Smooth muscle cell (in vitro differentiated cells): ENCODE measurements around the gene CD86. TPM values are rescaled to one million over a fixed set of nuclear protein-coding genes. Genes with fewer than 3 reads are reported as not detected.

ENCODE experiments used
- DNase-seq: peaks from one replicate; lab custom pipeline; 2025; ENCODE audit not compliant: unreplicated experiment; lab: John Stamatoyannopoulos, UW
- H2AFZ ChIP-seq: fragments of 200-600 bp; sonication (generic); 2 replicates; pipeline ENCODE4 v1.6.0; 2016; ENCODE audit warnings: antibody characterized with exemption, low read depth, mild to moderate bottlenecking
- H3F3A ChIP-seq: fragments of 200-600 bp; sonication (generic); 2 replicates; pipeline ENCODE4 v1.6.0; 2017; ENCODE audit warnings: antibody characterized with exemption, low read depth
- H3K27ac ChIP-seq: fragments of 200-600 bp; sonication (generic); 2 replicates; pipeline ENCODE4 v1.5.1; 2016; ENCODE audit warnings: low read depth, mild to moderate bottlenecking
- H3K27me3 ChIP-seq: fragments of 200-600 bp; sonication (generic); 2 replicates; pipeline ENCODE4 v1.6.1; 2016; ENCODE audit warnings: low read depth, mild to moderate bottlenecking
- H3K36me3 ChIP-seq: fragments of 200-600 bp; sonication (generic); 2 replicates; pipeline ENCODE4 v1.5.1; 2016; ENCODE audit warnings: low read depth
- H3K4me1 ChIP-seq: fragments of 200-600 bp; sonication (generic); 2 replicates; pipeline ENCODE4 v1.5.1; 2016; ENCODE audit warnings: low read depth
- H3K4me2 ChIP-seq: fragments of 200-600 bp; sonication (generic); 2 replicates; pipeline ENCODE4 v1.6.0; 2016; ENCODE audit warnings: mild to moderate bottlenecking
- H3K4me3 ChIP-seq: fragments of 200-600 bp; sonication (generic); 2 replicates; pipeline ENCODE4 v1.5.1; 2016; ENCODE audit warnings: mild to moderate bottlenecking
- H3K79me2 ChIP-seq: fragments of 200-600 bp; sonication (generic); 2 replicates; pipeline ENCODE4 v1.6.0; 2016; ENCODE audit warnings: low read depth, mild to moderate bottlenecking
- H3K9ac ChIP-seq: fragments of 200-600 bp; sonication (generic); 2 replicates; pipeline ENCODE4 v1.6.0; 2016; ENCODE audit warnings: low read depth
- H3K9me3 ChIP-seq: fragments of 200-600 bp; sonication (generic); replicated peaks from 2 replicates; pipeline ENCODE4 v1.5.1; 2016; ENCODE audit warnings: low read depth
- H4K20me1 ChIP-seq: fragments of 200-600 bp; sonication (generic); 2 replicates; pipeline ENCODE4 v1.6.0; 2016; ENCODE audit warnings: low read depth
- CTCF ChIP-seq: fragments of 200-600 bp; sonication (generic); IDR thresholded peaks from 2 replicates; pipeline ENCODE4 v1.5.1; 2017; ENCODE audit warnings: borderline replicate concordance, mild to moderate bottlenecking, antibody characterized with exemption; ENCODE audit not compliant: insufficient read depth, poor library complexity, severe bottlenecking
- WGBS: methylation state at CpG from one replicate; pipeline ENCODE4 v1.1.7; 2016; ENCODE audit warnings: low lambda C conversion rate; 5-methylcytosine and 5-hydroxymethylcytosine counted together
- polyA plus RNA-seq: library from polyadenylated mRNA; unstranded; fragments of >200 nt; fragmentation: Nextera tagmentation; extraction: Ambion mirVana; gene quantifications from 2 replicates; pipeline ENCODE4 v1.2.1, GENCODE V29; 2016
- total RNA-seq: library from RNA; depleted of rRNA; stranded (reverse); fragments of >200 nt; gene quantifications from 2 replicates; pipeline ENCODE4 v1.2.3, GENCODE V29; 2014

Gene CD86
- total and polyA plus RNA-seq, 2 experiments from 2014 or later = not detected

GRCh38 chr3:122088531-122088930 lies 33.4 kb downstream of the CD86 start:
- no peak overlapping the region for H3K27ac ChIP-seq
- no peak overlapping the region for H3K9ac ChIP-seq
- no peaks in the 10 kb centered on the region for H3K79me2 ChIP-seq
- no peak overlapping the region for H3K4me2 ChIP-seq
- no peaks in the 10 kb centered on the region for H3F3A ChIP-seq
- 96% methylated on average over 3 of the region's 3 CpGs for WGBS
- TF ChIP-seq CTCF = no peak
- H3K4me3 ChIP-seq = no peak overlapping the region
- H4K20me1 ChIP-seq = no peaks in the 10 kb centered on the region
- no peak for DNase-seq
- no peak overlapping the region for H2AFZ ChIP-seq
- no peaks in the 10 kb centered on the region for H3K9me3 ChIP-seq
- no peaks in the 10 kb centered on the region for H3K4me1 ChIP-seq
- no peaks in the 10 kb centered on the region for H3K27me3 ChIP-seq
- H3K36me3 ChIP-seq = no peaks in the 10 kb centered on the region

- Histone ChIP-seq H3F3A (no peaks in the 10 kb centered on the region), H3K4me1 (no peaks in the 10 kb centered on the region), H4K20me1 (no peaks in the 10 kb centered on the region), H3K79me2 (no peaks in the 10 kb centered on the region), H3K4me2 (no peak overlapping the region), H3K4me3 (no peak overlapping the region), H3K9ac (no peak overlapping the region), H3K27ac (no peak overlapping the region), H2AFZ (no peak overlapping the region), H3K9me3 (no peaks in the 10 kb centered on the region), H3K36me3 (no peaks in the 10 kb centered on the region), H3K27me3 (no peaks in the 10 kb centered on the region)
- DNase-seq = no peak
- no peak for TF ChIP-seq CTCF
- WGBS = 82% methylated on average over 4 of the region's 4 CpGs
These were observed 36.6 kb downstream of the CD86 start for GRCh38 chr3:122091602-122092295.

- Histone ChIP-seq H3K9me3 (no peaks in the 10 kb centered on the region), H3K27ac (no peak overlapping the region), H3K9ac (no peak overlapping the region), H3F3A (no peaks in the 10 kb centered on the region), H2AFZ (no peak overlapping the region), H3K4me3 (no peak overlapping the region), H3K27me3 (no peaks in the 10 kb centered on the region), H3K36me3 (no peaks in the 10 kb centered on the region), H3K4me2 (no peak overlapping the region), H4K20me1 (no peaks in the 10 kb centered on the region), H3K4me1 (no peaks in the 10 kb centered on the region), H3K79me2 (no peaks in the 10 kb centered on the region)
- 86% methylated on average over 2 of the region's 2 CpGs for WGBS
- peak; percentile 20 for TF ChIP-seq CTCF
- DNase-seq = no peak
These were observed 37.5 kb downstream of the CD86 start for GRCh38 chr3:122092460-122093165.

GRCh38 chr3:122094125-122094524 lies 39.0 kb downstream of the CD86 start:
- WGBS = 89% methylated on average over 4 of the region's 4 CpGs
- Histone ChIP-seq H3K9me3 (no peaks in the 10 kb centered on the region), H3K4me2 (no peak overlapping the region), H3F3A (no peaks in the 10 kb centered on the region), H3K27me3 (no peaks in the 10 kb centered on the region), H3K36me3 (no peaks in the 10 kb centered on the region), H3K9ac (no peak overlapping the region), H4K20me1 (no peaks in the 10 kb centered on the region), H3K79me2 (no peaks in the 10 kb centered on the region), H3K4me3 (no peak overlapping the region), H3K27ac (no peak overlapping the region), H2AFZ (no peak overlapping the region), H3K4me1 (no peaks in the 10 kb centered on the region)
- no peak for TF ChIP-seq CTCF
- no peak for DNase-seq
